ENCODE data around the gene COG2. TPM values are rescaled to one million over a fixed set of nuclear protein-coding genes. Genes with fewer than 3 reads are reported as not detected.
"Not testable (repeated sequence)": the region's sequence is repeated elsewhere in the genome, so short reads cannot be mapped to it uniquely, and the experiment has no call there.

Gene COG2
- total RNA-seq, 1 donor from 2014 or later = 23.1 TPM

DNA sequence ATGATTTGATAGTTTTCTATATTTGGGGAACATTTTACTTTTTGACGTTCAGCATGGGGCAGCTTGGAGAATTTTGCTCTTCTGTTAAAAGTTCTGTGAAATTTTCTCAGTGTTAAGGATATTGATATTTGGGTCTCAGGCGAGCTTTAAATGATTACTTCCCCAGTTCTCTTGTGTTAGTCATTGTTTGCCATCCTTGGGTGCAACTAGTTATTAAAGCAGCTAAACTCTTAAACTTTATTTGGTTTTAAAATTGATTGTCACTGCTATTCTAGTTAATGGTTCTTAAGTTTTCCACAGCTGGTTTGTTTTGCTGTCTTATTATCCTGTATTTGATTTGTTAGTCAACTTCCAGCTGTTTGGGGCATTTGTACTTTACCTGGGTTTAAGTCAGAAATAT, 9.0 kb downstream of the COG2 start:
- no peak overlapping the region for H3K27ac ChIP-seq
- H3K27me3 ChIP-seq (ENCODE audit: low read depth) = no peaks in the 10 kb centered on the region
- H3K9me3 ChIP-seq = no peaks in the 10 kb centered on the region
- no peak overlapping the region for H3K4me3 ChIP-seq
- TF ChIP-seq, protein P1, sequence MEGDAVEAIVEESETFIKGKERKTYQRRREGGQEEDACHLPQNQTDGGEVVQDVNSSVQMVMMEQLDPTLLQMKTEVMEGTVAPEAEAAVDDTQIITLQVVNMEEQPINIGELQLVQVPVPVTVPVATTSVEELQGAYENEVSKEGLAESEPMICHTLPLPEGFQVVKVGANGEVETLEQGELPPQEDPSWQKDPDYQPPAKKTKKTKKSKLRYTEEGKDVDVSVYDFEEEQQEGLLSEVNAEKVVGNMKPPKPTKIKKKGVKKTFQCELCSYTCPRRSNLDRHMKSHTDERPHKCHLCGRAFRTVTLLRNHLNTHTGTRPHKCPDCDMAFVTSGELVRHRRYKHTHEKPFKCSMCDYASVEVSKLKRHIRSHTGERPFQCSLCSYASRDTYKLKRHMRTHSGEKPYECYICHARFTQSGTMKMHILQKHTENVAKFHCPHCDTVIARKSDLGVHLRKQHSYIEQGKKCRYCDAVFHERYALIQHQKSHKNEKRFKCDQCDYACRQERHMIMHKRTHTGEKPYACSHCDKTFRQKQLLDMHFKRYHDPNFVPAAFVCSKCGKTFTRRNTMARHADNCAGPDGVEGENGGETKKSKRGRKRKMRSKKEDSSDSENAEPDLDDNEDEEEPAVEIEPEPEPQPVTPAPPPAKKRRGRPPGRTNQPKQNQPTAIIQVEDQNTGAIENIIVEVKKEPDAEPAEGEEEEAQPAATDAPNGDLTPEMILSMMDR (IDR thresholded peaks at IDR 0.05) = no peak
- no peak for DNase-seq
- intact Hi-C loops (cut with DNase I) = no loop called here
- ATAC-seq = no peak
- no peaks in the 10 kb centered on the region for H3K4me1 ChIP-seq
- no peaks in the 10 kb centered on the region for H3K36me3 ChIP-seq

DNA sequence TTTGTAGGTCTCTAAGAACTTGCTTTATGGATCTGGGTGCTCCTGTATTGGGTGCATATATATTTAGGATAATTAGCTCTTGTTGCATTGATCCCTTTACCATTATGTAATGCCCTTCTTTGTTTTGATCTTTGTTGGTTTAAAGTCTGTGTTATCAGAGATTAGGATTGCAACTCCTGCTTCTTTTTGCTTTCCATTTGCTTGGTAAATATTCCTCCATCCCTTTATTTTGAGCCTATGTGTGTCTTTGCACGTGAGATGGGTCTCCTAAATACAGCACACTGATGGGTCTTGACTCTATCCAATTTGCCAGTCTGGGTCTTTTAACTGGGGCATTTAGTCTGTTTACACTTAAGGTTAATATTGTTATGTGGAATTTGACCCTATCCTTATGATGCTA, 14.4 kb downstream of the COG2 start:
- H3K27ac ChIP-seq = not testable (repeated sequence)

DNA sequence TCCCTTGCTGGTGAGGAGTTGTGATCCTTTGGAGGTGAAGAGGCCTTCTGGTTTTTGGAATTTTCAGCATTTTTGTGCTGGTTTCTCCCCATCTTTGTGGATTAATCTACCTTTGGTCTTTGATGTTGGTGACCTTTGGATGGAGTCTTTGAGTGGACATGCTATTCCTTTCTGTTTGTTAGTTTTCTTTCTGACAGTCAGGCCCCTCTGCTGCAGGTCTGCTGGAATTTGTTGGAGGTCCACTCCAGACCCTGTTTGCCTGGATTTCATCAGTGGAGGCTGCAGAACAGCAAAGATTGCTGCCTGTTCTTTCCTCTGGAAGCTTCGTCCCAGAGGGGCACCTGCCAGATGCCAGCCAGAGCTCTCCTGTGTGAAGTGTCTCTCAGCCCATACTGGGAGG, 15.8 kb downstream of the COG2 start:
- DNase-seq; H3K27ac ChIP-seq; H3K4me1 ChIP-seq; H3K4me3 ChIP-seq; intact Hi-C loops (cut with DNase I); ATAC-seq; H3K27me3 ChIP-seq (ENCODE audit: low read depth); H3K9me3 ChIP-seq: not testable (repeated sequence)
- H3K36me3 ChIP-seq = peaks cover 42% of the 10 kb centered on the region

More for the DNA sequence above, 14.4 kb downstream of the COG2 start:
- H3K4me3 ChIP-seq; H3K4me1 ChIP-seq; ATAC-seq; H3K9me3 ChIP-seq; intact Hi-C loops (cut with DNase I); H3K27me3 ChIP-seq (ENCODE audit: low read depth); DNase-seq: not testable (repeated sequence)
- H3K36me3 ChIP-seq = peaks cover 33% of the 10 kb centered on the region

DNA sequence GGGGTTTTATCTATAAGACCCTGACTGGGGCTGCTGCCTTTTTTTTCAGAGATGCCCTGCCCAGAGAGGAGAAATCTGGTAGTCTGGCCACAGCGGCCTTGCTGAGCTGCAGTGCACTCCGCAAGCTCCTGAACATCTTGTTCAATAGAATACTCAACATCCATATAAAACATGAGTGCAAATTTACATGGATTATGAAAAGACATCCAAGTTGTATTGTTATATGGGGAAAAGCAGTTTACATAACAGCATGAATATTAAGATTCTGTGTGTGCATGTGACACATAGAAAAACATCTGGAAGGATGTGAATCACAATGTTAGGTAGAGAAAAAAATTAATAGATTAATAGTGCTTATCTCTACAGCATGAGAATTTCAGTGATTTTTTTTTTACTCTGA, 16.4 kb downstream of the COG2 start:
- H3K36me3 ChIP-seq = peaks cover 47% of the 10 kb centered on the region
- H3K9me3 ChIP-seq = no peaks in the 10 kb centered on the region
- H3K27ac ChIP-seq = no peak overlapping the region
- ATAC-seq (no peak), DNase-seq (no peak)
- H3K27me3 ChIP-seq (ENCODE audit: low read depth) = no peaks in the 10 kb centered on the region
- TF ChIP-seq, protein P1 (IDR thresholded peaks at IDR 0.05) = no peak
- H3K4me1 ChIP-seq = no peaks in the 10 kb centered on the region
- no peak overlapping the region for H3K4me3 ChIP-seq
- intact Hi-C loops (cut with DNase I) = no loop called here

DNA sequence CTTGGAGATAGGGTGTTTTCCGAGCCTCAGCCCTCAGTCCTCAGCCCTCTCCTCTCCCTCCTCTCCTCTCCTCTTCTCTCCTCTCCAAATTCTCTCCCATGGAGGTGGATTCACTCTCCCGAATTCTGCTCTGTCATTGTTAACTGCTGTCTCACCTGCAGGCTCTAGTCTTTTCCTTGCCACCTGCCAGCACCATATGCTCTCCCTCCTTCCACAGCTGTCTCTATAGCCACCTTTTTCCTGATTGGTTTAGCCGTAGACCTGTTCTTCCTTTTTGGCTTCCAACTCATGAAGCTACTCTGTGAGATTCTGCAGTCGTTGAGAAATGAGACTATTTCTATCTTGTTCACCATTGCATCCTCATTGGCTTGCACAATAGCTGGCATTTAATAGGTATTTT, 19.7 kb downstream of the COG2 start:
- ATAC-seq (no peak), DNase-seq (no peak)
- no peaks in the 10 kb centered on the region for H3K4me1 ChIP-seq
- TF ChIP-seq, protein P1 (IDR thresholded peaks at IDR 0.05) = no peak
- H3K27me3 ChIP-seq (ENCODE audit: low read depth) = no peaks in the 10 kb centered on the region
- no peak overlapping the region for H3K4me3 ChIP-seq
- no peaks in the 10 kb centered on the region for H3K9me3 ChIP-seq
- H3K36me3 ChIP-seq = peaks cover 79% of the 10 kb centered on the region
- H3K27ac ChIP-seq = no peak overlapping the region
- intact Hi-C loops (cut with DNase I) = no loop called here

DNA sequence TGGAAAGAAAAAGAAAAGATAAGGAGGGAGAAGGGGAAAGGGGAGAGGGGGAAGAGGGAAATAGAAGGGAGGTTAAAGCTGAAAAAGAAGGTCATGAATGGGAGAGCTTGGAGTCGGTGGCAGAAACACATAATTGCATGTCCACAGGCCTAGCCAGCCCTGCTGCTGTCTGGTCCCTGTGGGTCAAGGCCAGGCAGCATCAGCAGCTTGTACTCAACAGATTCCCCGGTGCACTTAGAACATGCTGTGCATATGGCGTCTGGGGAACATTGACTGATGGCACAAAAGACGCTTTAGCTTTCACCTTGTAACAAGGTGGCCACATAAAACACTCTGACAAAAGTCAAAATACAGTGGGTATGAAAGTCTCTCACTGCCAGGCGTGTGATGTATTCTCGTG, 25.9 kb downstream of the COG2 start:
- peaks cover 99% of the 10 kb centered on the region for H3K36me3 ChIP-seq
- DNase-seq (no peak), ATAC-seq (no peak)
- no peaks in the 10 kb centered on the region for H3K27me3 ChIP-seq (ENCODE audit: low read depth)
- no peak overlapping the region for H3K27ac ChIP-seq
- no peaks in the 10 kb centered on the region for H3K4me1 ChIP-seq
- H3K4me3 ChIP-seq = no peak overlapping the region
- TF ChIP-seq, protein P1 (IDR thresholded peaks at IDR 0.05) = no peak
- no peaks in the 10 kb centered on the region for H3K9me3 ChIP-seq
- intact Hi-C loops (cut with DNase I) = no loop called here

DNA sequence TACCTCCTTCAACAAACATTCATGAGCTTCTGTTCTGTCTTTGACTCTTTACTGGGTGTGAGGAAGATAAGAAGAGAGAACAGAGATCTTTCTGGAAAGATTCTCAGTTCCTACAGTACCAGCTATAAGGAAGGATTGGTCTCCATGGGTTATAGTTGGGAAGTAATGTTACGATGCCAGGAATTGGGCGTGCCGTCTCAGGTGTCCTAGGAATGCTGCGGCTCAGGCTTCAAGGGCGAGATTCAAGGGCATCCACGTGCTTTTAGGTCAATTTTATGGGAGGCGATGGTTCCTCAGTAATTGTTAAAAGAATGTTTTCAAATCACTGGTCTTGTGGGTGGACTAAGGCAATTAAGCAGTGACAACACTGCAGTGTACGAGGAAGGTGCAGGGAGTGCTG, 27.3 kb downstream of the COG2 start:
- no peak for DNase-seq
- peak; percentile 50 to 69 for ATAC-seq
- Histone ChIP-seq H3K27ac (no peak overlapping the region), H3K27me3 (ENCODE audit: low read depth) (no peaks in the 10 kb centered on the region), H3K4me1 (no peaks in the 10 kb centered on the region), H3K36me3 (peaks cover 100% of the 10 kb centered on the region), H3K4me3 (no peak overlapping the region), H3K9me3 (no peaks in the 10 kb centered on the region)
- intact Hi-C loops (cut with DNase I) = no loop called here
- TF ChIP-seq, protein P1 (IDR thresholded peaks at IDR 0.05) = no peak

All from lower lobe of right lung (tissue), 2 donors.